ENCODE measurements around the gene YAP1.
"Not testable (repeated sequence)": the region's sequence is repeated elsewhere in the genome, so short reads cannot be mapped to it uniquely, and the experiment has no call there.

YAP1 gene

GRCh38 chr11:102244681-102245409 is 134.6 kb downstream of the YAP1 start:
- DNase-seq: peak; percentile 13

GRCh38 chr11:102251423-102251822 is 141.2 kb downstream of the YAP1 start:
- DNase-seq: no peak

GRCh38 chr11:102252339-102252891 is 142.2 kb downstream of the YAP1 start:
- DNase-seq: no peak

- no peak for DNase-seq
Observed at GRCh38 chr11:102253020-102253715, 142.9 kb downstream of the YAP1 start.

- DNase-seq: no peak
Observed at GRCh38 chr11:102254047-102254446, 143.8 kb downstream of the YAP1 start.

- DNase-seq: no peak
Observed at GRCh38 chr11:102256251-102256650, 146.0 kb downstream of the YAP1 start.

- no peak for DNase-seq
Observed at GRCh38 chr11:102260241-102260640, 150.0 kb downstream of the YAP1 start.

GRCh38 chr11:102263379-102264003 is 153.2 kb downstream of the YAP1 start:
- DNase-seq: no peak

- not testable (repeated sequence) for DNase-seq
Observed at GRCh38 chr11:102264704-102265103, 154.5 kb downstream of the YAP1 start.

GRCh38 chr11:102266099-102266498 is 155.9 kb downstream of the YAP1 start:
- DNase-seq: no peak

GRCh38 chr11:102267609-102268008 is 157.4 kb downstream of the YAP1 start:
- no peak for DNase-seq

GRCh38 chr11:102268083-102268984 is 158.1 kb downstream of the YAP1 start:
- no peak for DNase-seq

- no peak for DNase-seq
Observed at GRCh38 chr11:102268985-102269470, 158.8 kb downstream of the YAP1 start.

GRCh38 chr11:102269927-102270326 is 159.7 kb downstream of the YAP1 start:
- DNase-seq: no peak

GRCh38 chr11:102272047-102272824 is 162.0 kb downstream of the YAP1 start:
- DNase-seq: no peak

GRCh38 chr11:102274628-102275027 is 164.4 kb downstream of the YAP1 start:
- no peak for DNase-seq

- DNase-seq: no peak
Observed at GRCh38 chr11:102276362-102276761, 166.1 kb downstream of the YAP1 start.

GRCh38 chr11:102276783-102277182 is 166.5 kb downstream of the YAP1 start:
- DNase-seq: no peak

- DNase-seq: no peak
Observed at GRCh38 chr11:102279641-102280170, 169.5 kb downstream of the YAP1 start.

GRCh38 chr11:102280245-102280833 is 170.1 kb downstream of the YAP1 start:
- DNase-seq: no peak

Data from GOT3 (cell line).